Progenitor cell of endocrine pancreas (in vitro differentiated cells): Measurements from ENCODE around the gene PROSER3. TPM values are rescaled to one million over a fixed set of nuclear protein-coding genes. Genes with fewer than 3 reads are reported as not detected.

Experiments used
- DNase-seq: peaks from one replicate; pipeline ENCODE4 v3.0.0; 2021; ENCODE audit warnings: low spot score; ENCODE audit not compliant: unreplicated experiment
- H3K27ac Mint-ChIP-seq: 2 replicates; pipeline ENCODE4 v1.8.0; 2021; ENCODE audit warnings: mild to moderate bottlenecking, moderate library complexity, mixed read lengths
- H3K27me3 Mint-ChIP-seq: 2 replicates; pipeline ENCODE4 v1.8.0; 2021; ENCODE audit warnings: mixed read lengths
- H3K36me3 Mint-ChIP-seq: 2 replicates; pipeline ENCODE4 v1.8.0; 2022; ENCODE audit warnings: mixed read lengths; ENCODE audit not compliant: insufficient read depth
- H3K4me1 Mint-ChIP-seq: 2 replicates; pipeline ENCODE4 v1.8.0; 2021; ENCODE audit warnings: low read depth, mixed read lengths
- H3K4me3 Mint-ChIP-seq: 2 replicates; pipeline ENCODE4 v1.8.0; 2021; ENCODE audit warnings: low read depth, mild to moderate bottlenecking, moderate library complexity, mixed read lengths
- H3K9me3 Mint-ChIP-seq: 2 replicates; pipeline ENCODE4 v1.8.0; 2021; ENCODE audit warnings: low read depth, mixed read lengths
- CTCF ChIP-seq: fragments of 200-600 bp; sonication (generic); IDR thresholded peaks from one replicate; pipeline ENCODE4 v1.5.0; 2021; ENCODE audit warnings: antibody characterized with exemption, mild to moderate bottlenecking; ENCODE audit not compliant: unreplicated experiment
- total RNA-seq: library from RNA; stranded (reverse); gene quantifications from 2 replicates; pipeline ENCODE4 v1.2.1, GENCODE V29; 2021

PROSER3 gene
- total RNA-seq, 1 donor from 2014 or later: 58.6 TPM

GRCh38 chr19:35740423-35741202, 17.4 kb upstream of the PROSER3 start:
- Mint-ChIP-seq H3K4me3 (peak overlapping the region; percentile 76), H3K4me1 (peaks cover 9% of the 10 kb centered on the region), H3K36me3 (peaks cover 9% of the 10 kb centered on the region), H3K27me3 (no peaks in the 10 kb centered on the region), H3K27ac (peak overlapping the region; percentile 98), H3K9me3 (no peaks in the 10 kb centered on the region)
- DNase-seq: peak; percentile 94
- TF ChIP-seq CTCF: peak; percentile 52

GRCh38 chr19:35741203-35741515, 16.8 kb upstream of the PROSER3 start:
- Mint-ChIP-seq H3K9me3 (no peaks in the 10 kb centered on the region), H3K4me3 (peak overlapping the region; percentile 76)

GRCh38 chr19:35742121-35742724, 15.8 kb upstream of the PROSER3 start, which contains the start of gene IGFLR1:
TSS of gene IGFLR1 (minus strand) at chr19:35742452. CDS start at chr19:35741180, 1,272 bp downstream.
- H3K36me3 Mint-ChIP-seq: peaks cover 4% of the 10 kb centered on the region
- H3K27me3 Mint-ChIP-seq: no peaks in the 10 kb centered on the region
- H3K4me3 Mint-ChIP-seq: peak within 1 kb of the TSS; percentile 44
- DNase-seq: no peak
- no peak for TF ChIP-seq CTCF
- peaks cover 19% of the 10 kb centered on the region for H3K4me1 Mint-ChIP-seq
- H3K27ac Mint-ChIP-seq: peak within 1 kb of the TSS; percentile 31
- H3K9me3 Mint-ChIP-seq: no peaks in the 10 kb centered on the region

More at GRCh38 chr19:35741203-35741515, 16.8 kb upstream of the PROSER3 start:
- no peak for DNase-seq
- TF ChIP-seq CTCF: peak; percentile 19
- H3K4me1 Mint-ChIP-seq: peaks cover 14% of the 10 kb centered on the region
- no peaks in the 10 kb centered on the region for H3K27me3 Mint-ChIP-seq
- peak overlapping the region; percentile 98 for H3K27ac Mint-ChIP-seq
- H3K36me3 Mint-ChIP-seq: peaks cover 7% of the 10 kb centered on the region

- H3K27me3 Mint-ChIP-seq: no peaks in the 10 kb centered on the region
- no peaks in the 10 kb centered on the region for H3K9me3 Mint-ChIP-seq
- no peak for DNase-seq
- no peak for TF ChIP-seq CTCF
- H3K36me3 Mint-ChIP-seq: peaks cover 3% of the 10 kb centered on the region
- H3K4me3 Mint-ChIP-seq: peak overlapping the region; percentile 98
- H3K27ac Mint-ChIP-seq: peak overlapping the region; percentile 100
- H3K4me1 Mint-ChIP-seq: peaks cover 28% of the 10 kb centered on the region
Observed at GRCh38 chr19:35743640-35744429, 14.1 kb upstream of the PROSER3 start.
